Heart left ventricle (tissue), 13 donors: ENCODE data around the gene MTIF2.

Source experiments
- POLR2A ChIP-seq, 2 donors: fragments of 450-650 bp; IDR thresholded peaks; one replicate each; pipeline ENCODE4 v1.6.1; 2017; ENCODE audit warnings: antibody characterized with exemption in 2 of 2, mild to moderate bottlenecking in 2 of 2, moderate library complexity in 2 of 2
- TF ChIP-seq, protein P1 (sequence below), 12 donors: fragments of 200-600 bp; sonication (generic) in 4 of 12; IDR thresholded peaks; one replicate each; pipeline versions ENCODE4 v1.5.0 to v1.8.0; 2018 to 2022; ENCODE audit warnings: antibody characterized with exemption in 12 of 12, mild to moderate bottlenecking in 5 of 12
- donor health status: ischemic (EF 13 %, LVEDD 7.1; RV severe dilation, severe dysfunction).
- donor health status: DM: no; HTN: yes; CAD: no.
- donor health status: DM: no; HTN: no; CAD: no.
- donor health status: ischemic (EF 25% LVEDD 6.9; RV normal size, moderate dysfunction).
- donor health status: ischemic (EF 25% LVEDD 5.7; RV mildly dilated, moderate dysfunction).
- donor health status: ischemic (EF 35%, LVEDD 5.7; RV mildly dilated, moderate dysfunction).
- donor health status: nonischemic (EF 11% LVEDD 7.7; RV severe dilation, severe dysfunction).
- donor health status: DM: yes; HTN: yes; CAD: no.
- donor health status: PGD.
- donor health status: ischemic (EF 29% LVEDD 5.4; RV normal size, mild dysfunction).
- donor health status: nonischemic (EF 23%, LVEDD 6.1; RV moderate dilation, normal function).

DNA sequence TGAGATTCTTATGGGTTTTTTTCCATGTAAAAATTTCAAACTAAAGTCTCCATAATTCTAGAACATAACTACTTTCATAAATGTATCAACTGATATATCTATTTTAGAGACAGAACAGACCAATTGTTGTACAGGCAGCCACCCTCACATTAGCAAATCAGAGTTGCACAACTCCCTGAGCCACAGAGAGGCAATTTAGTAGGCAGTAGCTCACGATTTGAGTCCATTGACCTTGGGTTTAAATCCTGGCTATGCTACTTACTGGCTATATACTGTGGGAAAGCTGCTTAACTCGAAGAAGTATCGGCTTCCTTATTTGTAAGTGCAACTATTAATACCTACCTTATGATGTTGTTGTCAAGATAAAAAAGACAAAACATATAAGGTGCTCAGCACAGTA is 16.2 kb downstream of the MTIF2 start:
- TF ChIP-seq, protein P1, sequence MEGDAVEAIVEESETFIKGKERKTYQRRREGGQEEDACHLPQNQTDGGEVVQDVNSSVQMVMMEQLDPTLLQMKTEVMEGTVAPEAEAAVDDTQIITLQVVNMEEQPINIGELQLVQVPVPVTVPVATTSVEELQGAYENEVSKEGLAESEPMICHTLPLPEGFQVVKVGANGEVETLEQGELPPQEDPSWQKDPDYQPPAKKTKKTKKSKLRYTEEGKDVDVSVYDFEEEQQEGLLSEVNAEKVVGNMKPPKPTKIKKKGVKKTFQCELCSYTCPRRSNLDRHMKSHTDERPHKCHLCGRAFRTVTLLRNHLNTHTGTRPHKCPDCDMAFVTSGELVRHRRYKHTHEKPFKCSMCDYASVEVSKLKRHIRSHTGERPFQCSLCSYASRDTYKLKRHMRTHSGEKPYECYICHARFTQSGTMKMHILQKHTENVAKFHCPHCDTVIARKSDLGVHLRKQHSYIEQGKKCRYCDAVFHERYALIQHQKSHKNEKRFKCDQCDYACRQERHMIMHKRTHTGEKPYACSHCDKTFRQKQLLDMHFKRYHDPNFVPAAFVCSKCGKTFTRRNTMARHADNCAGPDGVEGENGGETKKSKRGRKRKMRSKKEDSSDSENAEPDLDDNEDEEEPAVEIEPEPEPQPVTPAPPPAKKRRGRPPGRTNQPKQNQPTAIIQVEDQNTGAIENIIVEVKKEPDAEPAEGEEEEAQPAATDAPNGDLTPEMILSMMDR (IDR thresholded peaks at IDR 0.05) = no peak
- TF ChIP-seq POLR2A (IDR thresholded peaks at IDR 0.05) = no peak
